ENCODE measurements around the gene DMPK. TPM values are rescaled to one million over a fixed set of nuclear protein-coding genes. Genes with fewer than 3 reads are reported as not detected.

The DMPK gene
- total and polyA plus RNA-seq, 9 of the 15 experiments (the other 6 are each of a cell fraction or from before 2014, with no cell fraction given), result 0.24 to 31.3 (median 7.3) TPM

DNA sequence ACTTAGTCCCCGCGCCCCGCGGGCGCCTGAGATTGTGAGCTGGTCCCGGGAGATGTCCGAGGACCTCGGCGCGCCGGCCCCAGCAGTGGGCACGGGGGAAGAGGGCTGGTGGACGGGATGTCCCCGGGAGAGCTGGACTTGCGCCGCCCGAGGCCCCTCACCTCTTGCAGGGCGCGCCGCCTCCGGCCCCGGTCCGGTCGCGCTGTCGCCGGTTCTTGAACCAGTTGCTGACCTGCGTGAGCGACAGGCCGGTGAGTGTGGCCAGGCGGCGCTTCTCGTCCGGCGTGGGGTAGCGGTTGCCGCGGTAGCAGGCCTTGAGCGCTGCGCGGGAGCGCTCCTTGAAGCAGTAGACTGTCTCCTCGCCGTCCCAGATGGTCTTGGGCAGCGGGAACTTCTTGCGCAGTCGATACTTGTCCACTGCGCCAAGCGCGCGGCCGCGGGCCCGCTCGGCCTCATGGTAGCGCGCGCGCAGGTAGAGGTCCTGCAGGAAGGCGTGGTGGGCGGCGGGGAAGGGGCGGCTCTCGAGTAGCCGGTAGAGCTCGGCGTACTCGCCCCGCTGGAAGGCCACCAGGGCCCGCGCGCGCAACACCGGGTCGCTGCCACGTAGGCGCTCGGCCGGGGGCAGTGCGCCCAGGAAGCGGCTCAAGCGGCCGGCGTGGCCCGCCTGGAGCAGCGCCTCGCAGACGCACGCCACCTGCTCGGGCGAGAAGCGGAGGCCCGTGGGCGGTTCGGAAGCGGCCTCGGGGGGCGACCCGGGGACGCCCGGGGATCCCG, 14.2 kb downstream of the DMPK start (continued):
- TF ChIP-seq ZNF707 (CRISPR knock-in tag; conservative IDR thresholded peaks at IDR 0.05) (no peak), ETV6 (IDR thresholded peaks at IDR 0.05; ENCODE audit: borderline replicate concordance in 1 of 2, low read depth in 2 of 2, low read length in 1 of 2) (no peak), ETV6 (CRISPR knock-in tag; IDR thresholded peaks at IDR 0.05; ENCODE audit: borderline replicate concordance) (no peak), CEBPG (CRISPR knock-in tag; IDR thresholded peaks at IDR 0.05) (0 out of 2 replicates have a peak, but pooled peaks have one; percentile 42), CEBPG (tag; conservative IDR thresholded peaks at IDR 0.05 in 1 of 2, IDR thresholded peaks at IDR 0.05 in 1 of 2) (no peak), SAP30 (IDR thresholded peaks at IDR 0.05; ENCODE audit: borderline replicate concordance, insufficient read depth, low read depth, low read length, poor library complexity, severe bottlenecking) (peak; percentile 44), LEF1 (IDR thresholded peaks at IDR 0.05) (no peak), ZFP30 (CRISPR knock-in tag; IDR thresholded peaks at IDR 0.05; ENCODE audit: borderline replicate concordance) (no peak), SRSF9 (IDR thresholded peaks at IDR 0.05; ENCODE audit: borderline replicate concordance, low read depth, low read length) (no peak), ZNF785 (CRISPR knock-in tag; IDR thresholded peaks at IDR 0.05) (no peak), MEF2A (IDR thresholded peaks at IDR 0.05; ENCODE audit: control insufficient read depth, low read depth, low read length) (no peak), MED1 (CRISPR knock-in tag; IDR thresholded peaks at IDR 0.05; ENCODE audit: borderline replicate concordance) (no peak), ATF1 (CRISPR knock-in tag; IDR thresholded peaks at IDR 0.05) (no peak), ATF1 (tag; IDR thresholded peaks at IDR 0.05) (0 out of 2 replicates have a peak, but pooled peaks have one; percentile 23), MCM7 (IDR thresholded peaks at IDR 0.05) (no peak), RBM22 (IDR thresholded peaks at IDR 0.05; ENCODE audit: low read depth, low read length, poor library complexity, severe bottlenecking) (peak; percentile 45), ZNF589 (CRISPR knock-in tag; IDR thresholded peaks at IDR 0.05; ENCODE audit: low read depth) (peak; percentile 42; the same call in 1 of the 2 replicates), SUPT5H (IDR thresholded peaks at IDR 0.05) (peak; percentile 40), PHF8 (IDR thresholded peaks at IDR 0.05; ENCODE audit: borderline replicate concordance, low read length) (peak; percentile 36; the same call in 1 of the 2 replicates), MLLT1 (IDR thresholded peaks at IDR 0.05) (peak in 1 of 2 experiments; percentile 72; a peak in 2 of 4 replicates), HMG20A (CRISPR knock-in tag; conservative IDR thresholded peaks at IDR 0.05) (no peak), MBD2 (IDR thresholded peaks at IDR 0.05; ENCODE audit: borderline replicate concordance, low read depth) (peak; percentile 27; the same call in 1 of the 2 replicates), RFX5 (IDR thresholded peaks at IDR 0.05; ENCODE audit: low read depth, low read length) (no peak), ZNF436 (CRISPR knock-in tag; IDR thresholded peaks at IDR 0.05) (no peak)
- TF ChIP-seq, protein P1, sequence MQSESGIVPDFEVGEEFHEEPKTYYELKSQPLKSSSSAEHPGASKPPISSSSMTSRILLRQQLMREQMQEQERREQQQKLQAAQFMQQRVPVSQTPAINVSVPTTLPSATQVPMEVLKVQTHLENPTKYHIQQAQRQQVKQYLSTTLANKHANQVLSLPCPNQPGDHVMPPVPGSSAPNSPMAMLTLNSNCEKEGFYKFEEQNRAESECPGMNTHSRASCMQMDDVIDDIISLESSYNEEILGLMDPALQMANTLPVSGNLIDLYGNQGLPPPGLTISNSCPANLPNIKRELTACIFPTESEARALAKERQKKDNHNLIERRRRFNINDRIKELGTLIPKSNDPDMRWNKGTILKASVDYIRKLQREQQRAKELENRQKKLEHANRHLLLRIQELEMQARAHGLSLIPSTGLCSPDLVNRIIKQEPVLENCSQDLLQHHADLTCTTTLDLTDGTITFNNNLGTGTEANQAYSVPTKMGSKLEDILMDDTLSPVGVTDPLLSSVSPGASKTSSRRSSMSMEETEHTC (IDR thresholded peaks at IDR 0.05), result no peak
- TF ChIP-seq, protein P2, sequence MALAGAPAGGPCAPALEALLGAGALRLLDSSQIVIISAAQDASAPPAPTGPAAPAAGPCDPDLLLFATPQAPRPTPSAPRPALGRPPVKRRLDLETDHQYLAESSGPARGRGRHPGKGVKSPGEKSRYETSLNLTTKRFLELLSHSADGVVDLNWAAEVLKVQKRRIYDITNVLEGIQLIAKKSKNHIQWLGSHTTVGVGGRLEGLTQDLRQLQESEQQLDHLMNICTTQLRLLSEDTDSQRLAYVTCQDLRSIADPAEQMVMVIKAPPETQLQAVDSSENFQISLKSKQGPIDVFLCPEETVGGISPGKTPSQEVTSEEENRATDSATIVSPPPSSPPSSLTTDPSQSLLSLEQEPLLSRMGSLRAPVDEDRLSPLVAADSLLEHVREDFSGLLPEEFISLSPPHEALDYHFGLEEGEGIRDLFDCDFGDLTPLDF (CRISPR knock-in tag; IDR thresholded peaks at IDR 0.05), result no peak

Data from K562 (cell line).